8988T (cell line): ENCODE data around the gene ABLIM2.

Experiments used
- DNase-seq: peaks from one replicate; pipeline ENCODE4 v3.0.0; 2011

The ABLIM2 gene

DNA sequence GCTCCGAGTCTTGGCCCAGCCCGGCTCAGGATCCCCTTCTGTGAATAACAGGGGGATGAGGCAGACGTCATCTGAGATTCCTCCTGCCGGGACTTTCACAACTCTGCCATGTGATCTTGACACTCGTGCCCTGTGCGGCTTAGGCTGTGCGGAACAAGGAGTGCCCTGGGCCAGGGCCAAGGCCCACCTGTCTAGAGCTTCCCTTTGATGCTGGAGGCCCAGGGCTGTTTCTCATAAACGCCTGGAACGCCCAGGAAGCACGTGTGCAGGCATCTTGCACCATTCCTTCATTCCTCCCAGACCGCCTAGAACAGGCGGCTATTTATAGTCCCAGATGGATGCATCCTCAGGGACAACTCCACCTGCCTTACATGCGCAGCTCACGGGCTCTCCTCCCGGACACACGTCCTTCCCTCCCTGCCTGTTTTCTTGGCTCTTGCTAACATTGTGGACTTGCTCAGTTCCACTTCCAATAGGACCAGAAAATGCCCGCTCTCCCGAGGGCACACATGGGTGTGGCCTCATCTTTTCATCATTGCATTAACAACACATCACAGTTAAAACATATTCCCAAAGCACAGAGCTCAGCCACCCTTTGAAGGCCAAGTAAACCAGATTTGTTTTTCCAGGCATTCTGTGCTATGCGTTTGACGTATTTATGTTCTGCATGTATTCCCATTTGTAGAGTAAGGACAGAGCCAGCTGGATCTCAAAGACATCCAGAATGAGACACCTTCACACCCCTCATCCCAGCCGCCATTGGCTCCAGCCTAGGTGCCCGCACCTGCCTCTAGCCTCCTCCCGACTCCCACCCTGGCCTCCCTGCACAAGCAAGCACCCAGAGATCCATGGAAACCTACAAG, 57.2 kb downstream of the ABLIM2 start:
- DNase-seq, result no peak

DNA sequence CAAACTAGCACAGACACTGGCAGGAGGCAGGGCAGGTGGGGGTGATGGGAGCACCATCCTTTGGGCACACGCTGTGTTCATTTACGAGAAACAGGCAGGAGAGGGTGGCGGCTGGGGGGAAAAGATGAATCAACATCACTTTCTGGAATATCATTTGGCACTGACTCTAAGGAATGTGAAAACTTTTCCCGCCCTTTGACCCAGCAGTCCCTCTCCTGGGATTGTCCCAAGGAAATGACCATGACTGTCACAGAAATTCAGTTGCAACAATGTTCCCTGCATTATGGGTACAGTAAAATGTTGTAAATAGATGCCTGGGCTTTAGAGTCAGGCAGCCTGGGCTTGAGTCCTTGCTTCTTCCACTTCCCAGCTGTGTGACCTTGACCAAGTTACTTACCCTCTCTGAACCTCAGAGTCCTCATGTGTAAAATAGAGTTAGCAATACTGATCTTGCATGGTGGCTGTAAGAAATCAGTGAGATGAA, 58.6 kb downstream of the ABLIM2 start:
- no peak for DNase-seq

DNA sequence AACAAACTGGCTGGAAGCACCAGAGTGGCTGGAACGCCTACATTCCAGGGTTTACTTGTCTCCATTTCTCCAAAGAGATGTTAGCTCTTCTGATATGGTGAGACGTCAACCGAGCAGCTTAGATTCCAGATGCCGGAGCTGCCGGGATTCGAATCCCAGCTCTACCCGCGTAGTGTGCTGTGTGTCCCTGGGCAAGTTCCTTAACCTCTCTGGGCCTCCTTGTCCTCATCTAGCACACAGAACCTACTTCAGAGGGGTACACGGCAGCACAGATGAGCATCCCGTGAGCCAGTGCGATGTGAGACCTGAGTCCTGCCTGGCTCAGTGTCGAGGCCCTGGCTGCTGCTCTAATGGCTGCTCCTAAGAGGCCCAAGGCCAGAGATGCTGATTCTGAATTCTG, 60.1 kb downstream of the ABLIM2 start:
- no peak for DNase-seq

DNA sequence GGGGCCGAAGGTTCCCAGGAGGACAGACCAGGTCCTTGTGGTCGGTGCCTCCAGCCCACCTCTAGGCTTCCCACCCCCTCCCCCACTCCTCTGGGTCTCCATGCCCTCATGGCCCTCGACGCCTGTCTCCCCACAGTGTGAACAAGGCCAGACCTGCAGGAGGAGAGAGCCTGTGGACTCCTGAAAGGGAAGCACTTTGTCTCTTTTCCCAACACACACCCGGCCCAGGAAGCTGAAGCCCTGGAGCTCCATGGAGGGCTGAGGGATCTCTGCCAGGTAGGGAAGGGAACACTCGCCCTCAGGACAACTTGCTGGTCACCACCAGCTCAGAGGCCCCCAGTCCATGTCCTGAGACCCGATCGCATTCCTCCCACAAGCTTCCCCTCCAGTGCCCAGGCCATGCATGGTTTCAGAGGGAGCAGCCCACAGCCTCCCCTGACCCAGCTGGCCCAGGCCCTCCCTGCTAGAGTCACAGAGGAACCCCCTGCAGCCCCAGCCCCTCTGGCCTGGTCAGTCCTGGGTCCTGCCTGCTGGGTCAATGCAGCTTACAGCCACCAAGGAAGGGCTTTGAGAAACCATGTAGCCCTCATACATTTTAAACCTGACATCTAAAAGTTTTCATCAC, 60.8 kb downstream of the ABLIM2 start:
- no peak for DNase-seq

DNA sequence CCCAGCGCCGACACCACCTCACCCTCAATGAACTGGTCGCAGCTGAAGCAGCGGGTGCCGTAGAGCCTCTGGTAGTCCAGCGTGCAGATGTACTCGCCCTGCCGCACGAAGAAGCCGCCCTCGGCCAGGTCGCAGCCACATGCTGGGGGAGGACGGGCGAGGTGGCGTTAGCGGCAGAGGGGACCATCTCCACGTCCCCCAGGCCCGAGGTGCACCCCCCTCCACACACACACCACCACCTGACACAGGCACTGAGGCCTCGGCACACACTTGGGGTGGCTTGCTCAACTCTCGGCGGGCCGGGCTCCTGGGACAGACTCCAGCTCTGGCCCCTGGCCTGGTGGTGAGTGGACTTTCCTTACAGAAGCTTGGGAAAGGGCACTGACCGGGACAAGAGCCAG, 61.5 kb downstream of the ABLIM2 start:
- DNase-seq, result no peak

DNA sequence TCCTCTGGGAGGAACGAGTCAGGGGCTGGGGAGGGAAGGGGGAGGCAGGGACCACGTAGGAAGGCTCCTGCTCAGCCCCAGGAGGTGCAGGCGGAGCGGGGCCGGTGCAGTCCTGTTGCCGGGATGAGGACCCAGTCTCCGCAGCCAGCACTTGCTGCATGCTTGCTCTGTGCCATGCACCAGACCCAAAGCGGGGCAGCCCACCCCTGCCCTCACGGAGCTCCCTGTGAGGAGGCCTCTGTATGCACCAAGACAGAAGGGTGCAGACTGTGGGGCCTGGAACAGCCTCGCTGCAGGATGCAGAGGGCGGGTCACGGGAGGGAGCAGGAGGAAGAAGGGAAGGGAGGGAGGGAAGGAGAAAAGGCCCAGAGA, 61.9 kb downstream of the ABLIM2 start:
- DNase-seq, result no peak

DNA sequence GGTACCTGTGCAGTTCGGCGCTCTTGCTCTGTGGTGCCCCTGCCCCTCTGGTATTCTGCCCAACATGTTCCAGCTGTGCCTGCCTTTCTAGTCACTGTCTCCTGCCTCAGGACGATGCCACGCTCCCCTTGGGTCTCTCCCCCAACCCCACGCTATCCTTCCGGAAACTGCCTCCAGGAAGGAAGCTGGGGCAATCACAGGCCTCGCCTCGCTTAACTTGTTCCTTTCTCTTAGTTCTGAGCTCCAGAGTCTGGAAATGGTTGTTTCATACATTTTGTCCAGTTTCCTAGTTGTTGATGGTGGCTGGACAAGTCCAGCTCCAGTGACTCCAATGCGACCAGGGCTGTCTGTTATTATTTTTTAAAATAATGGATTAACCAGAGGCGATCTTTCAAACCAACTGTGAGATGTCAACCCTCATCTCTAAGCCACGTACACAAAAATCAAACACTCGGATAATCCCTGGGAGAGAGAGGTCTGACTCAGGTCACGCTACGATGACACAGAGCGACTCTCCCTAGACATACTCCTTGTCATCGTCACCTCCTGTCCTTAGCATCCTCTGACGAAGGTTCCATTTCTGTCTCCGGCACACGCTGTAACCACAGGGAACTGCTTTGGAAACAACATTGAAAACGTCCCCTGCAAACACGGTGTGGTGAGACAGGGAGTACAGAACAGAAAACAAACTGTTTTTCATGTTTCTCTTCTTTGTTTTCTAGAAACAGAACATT, 62.5 kb downstream of the ABLIM2 start:
- DNase-seq, result no peak

DNA sequence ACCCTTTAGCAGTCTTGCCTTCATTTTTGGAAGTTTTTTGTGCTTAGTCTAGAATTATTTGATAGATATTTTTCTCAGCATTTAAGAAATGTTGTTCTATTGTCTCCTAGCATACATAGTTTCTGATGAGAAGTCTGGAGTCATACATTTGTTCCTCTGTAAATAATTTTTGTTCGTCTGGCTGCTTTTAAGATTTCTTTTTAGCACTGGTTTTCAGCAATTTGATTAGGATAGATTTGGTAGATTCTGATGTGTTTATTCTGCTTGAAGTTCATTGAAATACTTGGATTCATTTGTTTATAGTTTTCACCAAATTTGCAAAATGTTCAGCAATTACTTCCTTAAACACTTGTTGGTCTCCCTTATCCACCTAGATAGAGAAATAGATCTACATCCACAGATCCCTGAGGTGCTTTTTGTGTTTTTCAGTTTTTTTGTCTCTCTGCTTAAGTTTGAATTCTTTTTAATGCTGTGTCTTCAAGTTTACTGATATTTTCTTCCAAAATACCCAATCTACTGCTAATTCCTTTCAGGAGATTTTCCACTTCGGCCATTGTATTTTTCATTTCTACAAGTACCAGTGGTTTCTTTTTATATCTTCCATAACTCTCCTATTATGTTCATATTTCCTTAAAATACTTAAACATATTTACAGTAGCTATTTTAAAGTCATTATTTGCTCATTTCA, 64.9 kb downstream of the ABLIM2 start:
- no peak for DNase-seq

DNA sequence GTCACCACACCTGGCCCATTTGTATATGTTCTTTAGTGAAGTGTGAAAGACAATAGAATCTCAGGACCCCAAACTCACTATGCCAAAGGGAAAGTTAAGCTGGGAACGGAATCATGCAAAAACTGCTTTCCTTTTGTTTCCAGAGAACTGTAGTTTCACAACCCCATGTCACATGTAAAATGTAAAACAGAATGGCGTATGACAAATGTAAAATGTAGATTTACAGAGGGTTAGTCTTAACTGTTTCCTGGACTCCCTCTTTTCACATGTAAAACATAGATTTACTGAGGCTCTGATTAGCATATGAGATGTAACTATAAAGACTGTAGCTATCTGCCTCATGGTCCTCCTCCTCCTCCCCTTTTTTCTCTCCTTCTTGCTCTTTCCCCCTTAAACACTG, 66.3 kb downstream of the ABLIM2 start:
- DNase-seq, result no peak

DNA sequence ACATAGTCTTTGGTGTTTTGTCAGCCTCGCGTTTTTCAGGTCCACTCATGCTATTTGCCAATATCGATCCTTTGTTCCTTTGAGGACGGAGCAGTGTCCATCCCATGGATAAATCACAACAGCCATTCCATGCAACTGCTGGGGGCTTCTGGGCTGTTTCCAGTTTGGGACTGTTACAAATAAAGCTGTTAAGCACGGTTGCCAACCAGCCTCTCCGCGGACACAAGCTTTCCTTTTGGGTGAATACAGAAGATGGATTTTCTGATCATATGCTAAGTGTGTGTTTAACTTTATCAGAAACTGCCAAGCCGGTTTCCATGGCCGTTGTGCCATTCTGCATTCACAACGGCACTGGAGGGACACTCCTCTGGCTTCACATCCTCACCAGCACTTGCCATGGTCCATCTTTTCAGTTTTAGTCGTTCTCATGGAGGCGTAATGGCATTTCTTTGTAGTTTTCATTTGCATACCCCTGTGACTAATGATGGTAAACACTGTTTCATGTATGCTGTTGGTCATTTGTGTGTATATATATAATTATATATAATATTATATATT, 67.8 kb downstream of the ABLIM2 start:
- no peak for DNase-seq

DNA sequence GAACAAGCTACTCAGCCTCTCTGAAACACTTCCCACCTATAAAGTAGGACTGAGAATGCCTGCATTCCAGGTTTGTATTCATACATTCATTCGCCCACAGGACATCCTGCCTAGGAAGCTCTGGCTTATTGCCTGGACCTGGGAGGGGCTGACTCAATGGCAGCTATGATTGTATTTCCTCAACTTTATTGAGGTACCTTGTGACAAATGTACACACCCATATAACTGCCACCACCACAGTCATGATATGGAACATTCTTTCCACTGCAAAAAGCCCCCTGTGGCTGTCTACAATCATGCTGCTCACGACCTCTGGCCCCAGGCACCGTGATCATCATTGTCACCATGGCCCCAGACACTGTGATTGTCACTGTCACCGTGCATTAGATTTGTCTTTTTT, 68.3 kb downstream of the ABLIM2 start:
- no peak for DNase-seq

DNA sequence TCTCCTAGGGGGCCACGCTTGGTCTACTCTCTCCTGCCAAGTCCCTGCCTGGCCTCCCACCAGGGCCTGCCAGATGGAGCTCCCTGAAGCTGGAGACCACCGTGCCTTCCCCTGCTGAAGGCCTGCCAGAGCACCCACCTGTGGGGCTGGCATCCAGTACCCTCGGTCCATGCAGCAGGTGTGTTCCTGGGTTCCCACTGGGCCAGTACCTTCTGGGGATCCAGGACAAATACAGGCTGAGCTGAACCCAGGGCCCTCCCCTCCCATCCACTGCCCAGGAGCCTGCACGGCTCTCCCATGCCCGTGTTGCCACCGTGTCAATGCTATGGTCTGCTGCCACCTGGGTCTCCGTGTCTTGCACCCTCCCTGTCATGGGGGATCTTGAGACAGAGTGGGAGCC, 68.8 kb downstream of the ABLIM2 start:
- no peak for DNase-seq

DNA sequence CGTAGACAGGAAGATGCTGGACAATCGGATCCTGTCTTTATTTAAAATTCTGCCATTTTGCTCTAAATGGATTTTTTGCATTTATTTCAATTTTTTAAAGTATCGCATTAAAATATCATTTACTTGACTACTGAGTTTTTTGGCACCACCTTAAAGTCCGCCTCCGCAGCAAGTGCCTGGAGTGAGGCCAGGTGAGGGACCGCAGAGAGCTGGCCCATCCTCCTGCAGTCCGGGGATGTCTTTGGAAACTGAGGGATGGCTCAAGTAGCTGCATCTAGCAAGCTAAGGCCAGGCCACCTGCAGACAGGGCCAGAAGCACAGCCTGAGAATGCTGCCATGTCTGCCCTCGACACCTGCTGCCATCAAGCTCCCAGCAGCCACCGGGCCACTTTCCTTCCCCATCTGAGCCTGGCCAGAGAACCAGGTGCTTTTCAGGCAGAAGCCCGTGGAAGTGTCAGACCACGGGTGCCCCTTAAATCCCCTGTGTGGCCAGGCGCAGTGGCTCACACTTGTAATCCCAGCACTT, 69.6 kb downstream of the ABLIM2 start:
- no peak for DNase-seq

DNA sequence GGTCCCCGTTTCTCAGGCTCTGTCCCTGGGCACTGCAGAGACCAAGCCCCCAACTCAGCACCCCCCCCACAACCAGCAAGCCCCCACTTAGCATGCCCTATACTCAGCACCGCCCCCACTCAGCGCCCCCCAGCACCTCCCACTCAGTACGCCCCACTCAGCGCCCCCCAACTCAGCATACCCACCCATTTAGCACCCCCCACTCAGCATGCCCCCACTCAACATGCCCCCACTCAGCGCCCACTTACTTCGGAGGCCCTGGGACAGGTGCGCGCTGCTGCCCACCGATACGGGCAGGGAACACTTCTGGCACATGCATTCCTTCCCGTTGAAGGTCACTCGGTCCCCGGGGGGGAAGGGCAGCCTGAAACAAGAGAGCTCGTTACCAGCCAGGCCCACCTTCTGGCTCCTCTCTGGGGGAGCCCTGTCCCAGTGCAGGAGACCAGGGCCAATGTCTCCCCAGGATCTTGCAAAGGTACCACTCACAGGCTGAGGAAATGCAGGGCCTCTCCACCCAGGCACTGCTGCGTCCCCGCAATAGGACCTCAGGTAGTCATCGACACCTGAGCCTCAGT, 70.6 kb downstream of the ABLIM2 start:
- no peak for DNase-seq

DNA sequence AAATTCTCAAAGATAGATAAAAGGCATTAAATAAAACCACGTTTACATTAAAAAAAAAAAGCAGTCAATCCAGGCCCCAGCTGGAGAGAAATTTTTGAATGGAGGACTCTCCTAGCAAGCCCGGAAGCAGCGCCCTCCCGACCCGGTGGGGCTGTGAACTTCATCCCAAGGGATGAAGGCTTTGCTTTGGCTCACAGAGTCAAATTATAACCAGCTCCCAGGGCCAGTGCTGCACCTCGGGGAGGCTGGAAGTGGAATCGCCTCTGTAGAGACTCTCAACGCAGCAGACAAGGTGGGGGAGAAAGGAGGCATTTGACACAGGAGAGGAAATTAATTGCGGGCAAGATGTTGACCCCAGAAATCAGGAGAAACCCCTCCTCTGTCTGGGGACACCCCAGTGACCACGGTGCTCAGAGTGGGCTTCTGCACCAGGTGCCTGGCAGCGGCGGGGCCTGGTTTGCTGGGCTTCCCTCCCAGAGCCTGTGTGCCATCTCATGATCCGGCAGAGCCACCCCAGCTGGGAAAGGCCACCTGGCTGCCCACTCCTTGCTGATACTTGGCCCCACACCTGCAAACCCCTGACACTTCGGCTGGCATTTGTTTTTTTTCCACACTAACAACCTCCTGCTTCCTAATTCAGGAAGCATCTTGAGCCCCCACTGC, 71.7 kb downstream of the ABLIM2 start:
- no peak for DNase-seq

DNA sequence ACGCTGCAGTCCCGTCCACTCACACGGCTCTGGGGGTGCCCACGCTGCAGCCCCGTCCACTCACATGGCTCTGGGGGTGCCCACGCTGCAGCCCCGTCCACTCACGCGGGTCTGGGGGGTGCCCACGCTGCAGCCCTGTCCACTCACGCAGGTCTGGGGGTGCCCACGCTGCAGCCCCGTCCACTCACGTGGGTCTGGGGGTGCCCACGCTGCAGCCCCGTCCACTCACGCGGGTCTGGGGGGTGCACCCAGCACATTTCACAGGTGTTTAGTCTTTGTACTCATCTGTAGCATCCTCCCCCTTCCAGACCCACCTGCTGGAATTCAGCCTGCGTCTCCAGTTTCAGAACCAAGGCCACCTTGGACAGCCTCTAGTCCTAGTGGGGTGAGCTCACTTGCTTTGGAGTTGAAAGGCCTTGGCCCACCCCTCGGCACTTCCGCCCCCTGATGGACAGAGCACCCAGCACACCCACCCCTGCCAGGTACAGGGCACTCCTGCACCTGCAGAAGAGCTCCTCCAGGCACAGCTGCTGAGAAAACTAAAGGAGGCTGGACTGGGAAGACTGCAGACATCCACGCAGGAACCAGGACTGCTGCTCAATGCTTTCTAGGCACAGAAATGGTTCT, 73.0 kb downstream of the ABLIM2 start:
- no peak for DNase-seq

DNA sequence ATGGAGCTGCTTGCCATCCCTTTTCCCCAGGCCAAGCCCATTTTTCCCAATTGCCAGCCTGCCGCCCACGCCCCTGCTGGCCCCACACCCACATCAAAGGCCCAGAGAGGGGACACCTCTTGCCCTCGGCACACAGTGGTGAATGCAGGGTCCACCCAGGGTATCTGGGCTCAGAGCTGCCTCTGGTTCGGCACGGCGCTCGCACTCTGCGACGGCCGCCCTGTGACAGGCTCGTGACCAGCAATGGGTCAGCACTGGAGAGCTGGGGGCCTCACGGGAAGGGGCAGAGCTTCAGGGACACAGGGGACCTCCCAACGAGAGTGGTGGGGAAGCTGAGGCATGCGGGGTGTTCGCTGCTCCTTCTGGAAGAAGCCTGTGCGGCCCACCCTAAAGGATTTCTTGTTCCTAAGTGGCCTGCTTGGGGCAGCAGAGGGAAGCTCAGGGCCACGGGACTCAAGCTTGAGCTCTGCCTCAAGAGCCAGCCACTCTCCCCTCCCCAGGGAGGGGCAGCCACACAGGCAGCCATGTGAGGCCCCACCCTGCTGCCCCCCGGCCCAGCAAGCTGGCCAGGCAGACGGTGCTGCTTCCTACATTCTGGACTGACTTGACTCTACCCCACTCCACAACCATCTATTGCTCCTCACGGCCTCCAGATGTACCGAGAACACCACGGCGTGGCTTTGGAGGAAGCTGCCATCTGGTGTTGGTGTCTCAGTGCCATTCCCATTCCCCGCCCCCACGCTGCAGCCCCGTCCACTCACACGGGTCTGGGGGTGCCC, 73.7 kb downstream of the ABLIM2 start:
- DNase-seq, result no peak

DNA sequence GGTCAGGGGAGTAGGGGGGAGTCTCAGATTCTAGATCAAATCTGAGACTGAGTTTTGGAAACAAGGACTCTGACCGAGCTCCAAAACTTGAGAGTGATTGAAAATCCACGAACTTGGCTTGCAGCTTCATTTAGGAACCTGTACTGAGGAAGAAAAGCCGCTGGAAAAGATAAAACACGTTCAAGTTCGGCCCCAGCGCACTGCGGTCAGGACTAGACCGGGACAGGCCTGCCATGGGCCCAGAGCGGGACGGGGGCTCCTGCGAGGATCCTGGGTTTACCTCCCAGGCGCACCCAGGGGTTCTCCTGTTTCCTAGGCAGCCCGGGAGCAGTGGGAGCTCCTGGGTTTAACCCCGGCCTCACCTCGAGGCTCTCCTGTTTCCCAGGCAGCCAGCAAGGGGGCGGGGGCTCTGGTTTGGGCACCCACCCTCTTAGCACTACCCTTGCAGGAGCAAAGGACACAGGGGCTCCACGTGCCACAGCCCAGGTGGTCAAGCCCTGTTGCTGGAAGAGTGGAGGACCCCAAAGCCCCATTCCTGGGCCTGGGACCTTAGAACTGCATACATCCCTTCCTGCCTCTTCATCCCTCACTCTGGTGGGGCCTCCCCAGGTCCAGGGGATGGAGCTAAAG, 74.5 kb downstream of the ABLIM2 start:
- no peak for DNase-seq

DNA sequence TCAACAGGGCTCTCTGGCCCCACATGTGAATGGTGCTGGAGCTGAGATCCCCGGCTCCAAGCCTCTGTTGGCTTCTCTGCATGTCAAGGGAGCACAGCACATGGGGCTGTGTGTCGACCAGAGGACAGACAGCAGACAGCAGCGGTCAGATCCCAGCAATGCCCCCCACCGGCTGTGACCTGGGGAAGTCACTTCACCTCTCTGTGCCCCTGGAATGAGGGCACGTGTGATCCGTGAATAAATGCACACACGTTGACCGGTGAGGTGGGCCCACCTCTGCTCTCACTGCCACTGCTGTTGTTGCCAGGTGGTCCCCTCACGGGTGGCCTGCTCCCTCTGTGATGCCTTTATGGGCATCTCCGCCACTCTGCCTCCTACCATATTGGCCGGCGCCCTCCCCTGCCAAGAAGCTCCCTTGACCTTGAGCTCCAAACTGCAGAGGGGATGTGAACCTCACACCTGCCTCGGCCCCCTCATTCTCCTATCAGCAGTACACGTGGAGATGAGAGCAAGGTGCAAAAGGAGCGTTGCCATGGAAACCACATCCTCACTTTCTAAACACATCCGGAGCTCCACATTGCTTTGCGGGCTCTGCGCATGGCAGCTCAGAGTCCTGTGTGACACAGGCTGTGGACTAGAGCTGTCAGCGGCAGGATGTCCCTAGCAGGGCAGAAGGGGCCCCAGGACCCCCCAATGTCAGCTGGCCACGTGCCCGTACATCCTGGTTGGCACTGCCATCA, 75.4 kb downstream of the ABLIM2 start:
- DNase-seq, result no peak
